Activated naive CD8-positive, alpha-beta T cell treated with anti-CD3 and anti-CD28 coated beads for 36 hours (primary cell): ENCODE measurements around the gene SCFD2. TPM values are rescaled to one million over a fixed set of nuclear protein-coding genes. Genes with fewer than 3 reads are reported as not detected.

Source experiments
- total RNA-seq, 2 experiments: library from RNA; stranded (reverse); gene quantifications; one replicate each; pipeline ENCODE4 v1.2.3, GENCODE V29; 2021

Gene SCFD2
- total RNA-seq, 2 experiments from 2014 or later, result 21.9 to 23.7 TPM

Other genes with a start within 250 kb of the SCFD2 start
- 10 to 100 TPM; 76.6 to 82.3 TPM for gene FIP1L1, start 11.6 kb upstream of the SCFD2 start, total RNA-seq
- gene LNX1, start 225.4 kb upstream of the SCFD2 start, total RNA-seq, result not detected